GM12873 (cell line): ENCODE data around the gene MYPOP.
A peak's percentile ranks its signal among the peaks of the same experiment; 100 is the strongest.

Experiments used
- CTCF ChIP-seq: IDR thresholded peaks from 2 replicates; pipeline ENCODE4 v1.5.1; 2012; ENCODE audit warnings: low read depth, mild to moderate bottlenecking, moderate library complexity, low read length, control low read depth; ENCODE audit not compliant: insufficient read depth; ENCODE audit errors: missing control alignments

Gene MYPOP

DNA sequence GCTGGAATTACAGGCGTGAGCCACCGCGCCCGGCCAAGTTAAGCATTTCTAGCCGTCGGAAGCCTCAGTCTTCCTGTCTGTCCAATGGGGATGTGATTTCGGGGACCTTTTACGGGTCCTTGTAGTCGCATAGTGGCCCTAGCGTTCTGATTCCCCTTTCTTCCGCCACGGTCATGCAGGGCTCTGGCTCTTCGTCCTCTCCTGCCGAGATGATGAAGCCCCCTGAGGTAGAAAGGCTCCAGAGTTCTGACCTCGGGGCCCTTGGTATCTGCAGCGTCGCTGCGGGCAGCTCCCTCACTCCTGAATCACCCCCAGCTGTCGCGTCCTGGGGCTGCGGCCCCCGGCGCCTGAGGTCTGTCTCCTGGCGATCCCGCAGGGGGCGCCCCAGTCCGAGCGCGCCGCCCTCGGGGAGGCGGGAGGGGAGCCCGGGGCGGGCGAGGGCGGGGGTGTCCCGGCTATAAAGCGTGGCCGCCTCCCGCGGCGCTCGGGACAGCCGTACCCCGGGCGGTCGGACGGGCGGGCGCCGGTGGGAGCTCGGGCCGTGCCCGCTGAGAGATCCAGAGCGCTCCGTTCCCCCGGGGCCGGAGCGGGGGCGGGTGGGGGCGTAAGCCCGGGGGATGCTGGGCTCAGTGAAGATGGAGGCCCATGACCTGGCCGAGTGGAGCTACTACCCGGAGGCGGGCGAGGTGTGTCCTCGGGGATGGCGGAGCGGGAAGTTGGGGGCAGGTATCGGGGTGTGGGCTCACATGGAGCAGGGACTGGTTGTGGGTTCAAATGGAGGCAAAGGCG, 38.4 kb downstream of the MYPOP start, which contains the start of gene FOXA3:
Gene FOXA3, plus strand, starts transcription at position 487 of the 789 bp plus-strand sequence. Its CDS starts 131 bp downstream, at position 618.
- TF ChIP-seq CTCF: peak; percentile 65

DNA sequence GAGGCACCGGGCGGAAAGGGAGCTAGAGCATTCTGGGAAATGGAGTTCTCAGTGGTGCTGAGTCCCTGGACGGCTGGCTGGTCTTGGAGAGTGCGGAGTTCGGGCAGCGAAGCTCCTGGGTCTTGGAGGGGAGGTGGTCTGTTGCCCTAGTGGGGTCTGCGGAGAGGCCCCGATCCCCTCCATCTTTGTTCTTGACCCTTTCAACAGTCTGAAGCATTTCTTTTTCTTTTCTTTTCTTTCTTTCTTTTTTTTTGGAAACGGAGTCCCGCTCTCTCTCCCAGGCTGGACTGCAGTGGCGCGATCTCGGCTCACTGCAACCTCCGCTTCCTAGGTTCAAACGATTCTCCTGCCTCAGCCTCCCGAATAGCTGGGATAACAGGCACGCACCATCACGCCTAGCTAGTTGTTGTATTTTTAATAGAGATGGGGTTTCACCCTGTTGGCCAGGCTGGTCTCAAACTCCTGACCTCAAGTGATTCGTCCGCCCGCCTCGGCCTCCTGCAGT, 39.0 kb downstream of the MYPOP start:
- no peak for TF ChIP-seq CTCF

- TF ChIP-seq CTCF: no peak
These were observed 39.7 kb downstream of the MYPOP start, which contains the start of gene SYMPK for GRCh38 chr19:45862564-45863334. Gene SYMPK (minus strand): TSS chr19:45863147. CDS start chr19:45854495, 8,652 bp downstream.

DNA sequence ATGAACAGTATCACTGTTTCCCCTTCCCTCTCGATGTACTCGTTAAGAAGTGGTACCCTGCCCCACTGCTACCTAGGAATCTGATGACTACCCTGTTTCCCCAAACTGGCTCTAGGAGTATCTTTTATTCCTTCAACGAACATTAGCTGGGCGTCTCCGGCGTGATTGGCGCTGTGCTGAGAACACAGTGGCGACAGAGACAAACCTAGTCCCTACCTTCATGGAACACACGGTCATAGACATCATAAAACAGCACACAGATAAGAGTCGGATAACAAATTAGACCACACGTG, 40.2 kb downstream of the MYPOP start:
- TF ChIP-seq CTCF: no peak

- TF ChIP-seq CTCF: no peak
These were observed 41.8 kb downstream of the MYPOP start for GRCh38 chr19:45860359-45861259.

DNA sequence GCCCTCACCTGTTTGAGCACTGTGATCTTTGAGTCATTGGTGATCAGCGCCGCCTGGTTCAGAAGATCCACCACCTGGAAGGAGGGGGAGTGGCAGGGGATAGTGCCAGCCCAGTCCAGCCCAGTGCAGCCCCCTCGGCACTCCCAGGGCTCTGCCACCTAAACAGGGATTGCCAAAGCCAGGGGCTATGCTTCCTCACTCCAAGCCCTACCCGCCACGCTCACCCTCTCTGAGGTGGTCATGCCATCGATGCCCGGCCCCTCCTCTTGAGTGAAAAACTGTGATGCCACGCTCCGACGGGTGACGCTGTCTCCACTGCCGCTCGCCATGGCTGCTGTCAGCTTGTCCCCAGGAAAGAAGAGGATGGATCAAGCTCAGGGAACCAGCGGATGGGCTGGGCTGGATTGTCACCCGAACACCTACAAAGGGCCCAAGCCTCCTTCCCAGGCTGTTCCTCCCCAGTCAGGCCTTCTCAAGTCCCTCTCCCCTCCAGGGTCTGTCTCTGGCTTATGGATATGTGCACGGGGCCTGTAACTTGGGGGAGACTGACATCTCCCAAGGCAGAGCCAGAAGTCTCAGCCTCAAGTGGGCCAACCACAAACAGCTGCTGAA, 48.1 kb downstream of the MYPOP start:
- TF ChIP-seq CTCF: no peak
